ENCODE results near the gene ANKHD1. TPM values are rescaled to one million over a fixed set of nuclear protein-coding genes. Genes with fewer than 3 reads are reported as not detected.
A peak's percentile ranks its signal among the peaks of the same experiment; 100 is the strongest.

Gene ANKHD1
- total and polyA plus RNA-seq, 9 of the 15 experiments (the other 6 are each of a cell fraction or from before 2014, with no cell fraction given) = 38.9 to 138 (median 78.7) TPM

GRCh38 chr5:140402258-140403074, 833 bp downstream of the ANKHD1 start (continued):
- TF ChIP-seq ATF6 (CRISPR knock-in tag; IDR thresholded peaks at IDR 0.05) (0 out of 2 replicates have a peak, but pooled peaks have one; percentile 15), ARID3B (CRISPR knock-in tag; IDR thresholded peaks at IDR 0.05; ENCODE audit: borderline replicate concordance) (no peak), MIER1 (IDR thresholded peaks at IDR 0.05; ENCODE audit: low read depth) (peak; percentile 46; the same call in 1 of the 2 replicates), POU5F1 (IDR thresholded peaks at IDR 0.05; ENCODE audit: borderline replicate concordance, low read depth, low read length, partially characterized antibody) (no peak), ZNF449 (CRISPR knock-in tag; IDR thresholded peaks at IDR 0.05) (no peak), FOXM1 (IDR thresholded peaks at IDR 0.05; ENCODE audit: low read depth) (no peak), FOXM1 (CRISPR knock-in tag; IDR thresholded peaks at IDR 0.05; ENCODE audit: low read depth) (no peak; the same call in 1 of the 2 replicates), KLF6 (CRISPR knock-in tag; IDR thresholded peaks at IDR 0.05; ENCODE audit: borderline replicate concordance) (no peak), MAX (CRISPR knock-in tag; IDR thresholded peaks at IDR 0.05) (0 out of 2 replicates have a peak, but pooled peaks have one; percentile 15), HDAC1 (IDR thresholded peaks at IDR 0.05) (peak in 1 of 2 experiments; percentile 59; a peak in 2 of 4 replicates), PHF8 (IDR thresholded peaks at IDR 0.05; ENCODE audit: borderline replicate concordance, low read length) (no peak)
- TF ChIP-seq, protein P1, sequence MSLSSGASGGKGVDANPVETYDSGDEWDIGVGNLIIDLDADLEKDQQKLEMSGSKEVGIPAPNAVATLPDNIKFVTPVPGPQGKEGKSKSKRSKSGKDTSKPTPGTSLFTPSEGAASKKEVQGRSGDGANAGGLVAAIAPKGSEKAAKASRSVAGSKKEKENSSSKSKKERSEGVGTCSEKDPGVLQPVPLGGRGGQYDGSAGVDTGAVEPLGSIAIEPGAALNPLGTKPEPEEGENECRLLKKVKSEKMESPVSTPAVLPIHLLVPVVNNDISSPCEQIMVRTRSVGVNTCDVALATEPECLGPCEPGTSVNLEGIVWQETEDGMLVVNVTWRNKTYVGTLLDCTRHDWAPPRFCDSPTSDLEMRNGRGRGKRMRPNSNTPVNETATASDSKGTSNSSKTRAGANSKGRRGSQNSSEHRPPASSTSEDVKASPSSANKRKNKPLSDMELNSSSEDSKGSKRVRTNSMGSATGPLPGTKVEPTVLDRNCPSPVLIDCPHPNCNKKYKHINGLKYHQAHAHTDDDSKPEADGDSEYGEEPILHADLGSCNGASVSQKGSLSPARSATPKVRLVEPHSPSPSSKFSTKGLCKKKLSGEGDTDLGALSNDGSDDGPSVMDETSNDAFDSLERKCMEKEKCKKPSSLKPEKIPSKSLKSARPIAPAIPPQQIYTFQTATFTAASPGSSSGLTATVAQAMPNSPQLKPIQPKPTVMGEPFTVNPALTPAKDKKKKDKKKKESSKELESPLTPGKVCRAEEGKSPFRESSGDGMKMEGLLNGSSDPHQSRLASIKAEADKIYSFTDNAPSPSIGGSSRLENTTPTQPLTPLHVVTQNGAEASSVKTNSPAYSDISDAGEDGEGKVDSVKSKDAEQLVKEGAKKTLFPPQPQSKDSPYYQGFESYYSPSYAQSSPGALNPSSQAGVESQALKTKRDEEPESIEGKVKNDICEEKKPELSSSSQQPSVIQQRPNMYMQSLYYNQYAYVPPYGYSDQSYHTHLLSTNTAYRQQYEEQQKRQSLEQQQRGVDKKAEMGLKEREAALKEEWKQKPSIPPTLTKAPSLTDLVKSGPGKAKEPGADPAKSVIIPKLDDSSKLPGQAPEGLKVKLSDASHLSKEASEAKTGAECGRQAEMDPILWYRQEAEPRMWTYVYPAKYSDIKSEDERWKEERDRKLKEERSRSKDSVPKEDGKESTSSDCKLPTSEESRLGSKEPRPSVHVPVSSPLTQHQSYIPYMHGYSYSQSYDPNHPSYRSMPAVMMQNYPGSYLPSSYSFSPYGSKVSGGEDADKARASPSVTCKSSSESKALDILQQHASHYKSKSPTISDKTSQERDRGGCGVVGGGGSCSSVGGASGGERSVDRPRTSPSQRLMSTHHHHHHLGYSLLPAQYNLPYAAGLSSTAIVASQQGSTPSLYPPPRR (CRISPR knock-in tag; IDR thresholded peaks at IDR 0.05; ENCODE audit: borderline replicate concordance) = no peak
